GM12891 (cell line): ENCODE measurements around the gene TMEM117.
"Not testable (repeated sequence)": the region's sequence is repeated elsewhere in the genome, so short reads cannot be mapped to it uniquely, and the experiment has no call there.

Source experiments
- DNase-seq: peaks from one replicate; pipeline ENCODE4 v3.0.0; 2011; ENCODE audit warnings: low spot score; ENCODE audit not compliant: insufficient read length
- FAIRE-seq: peaks from 2 replicates; lab custom pipeline; 2011; peaks lifted over from hg19 to GRCh38; lab: Jason Lieb, UNC
- PAX5 ChIP-seq: IDR thresholded peaks from 2 replicates; pipeline ENCODE4 v1.6.1; 2011; ENCODE audit warnings: low read length, moderate library complexity, mild to moderate bottlenecking; ENCODE audit not compliant: insufficient read depth, severe bottlenecking
- POLR2A ChIP-seq: IDR thresholded peaks from 2 replicates; pipeline ENCODE4 v1.6.1; 2011; ENCODE audit warnings: low read depth, low read length, control low read depth
- POLR2AphosphoS5 ChIP-seq: IDR thresholded peaks from 2 replicates; pipeline ENCODE4 v1.6.1; 2011; ENCODE audit warnings: low read depth, low read length, control low read depth
- POU2F2 ChIP-seq: IDR thresholded peaks from 2 replicates; pipeline ENCODE4 v1.6.1; 2011; ENCODE audit warnings: low read depth, mild to moderate bottlenecking, control low read depth, low read length, moderate library complexity
- SPI1 ChIP-seq: IDR thresholded peaks from 2 replicates; pipeline ENCODE4 v1.6.1; 2011; ENCODE audit warnings: low read depth, low read length, control low read depth
- TAF1 ChIP-seq: IDR thresholded peaks from 2 replicates; pipeline ENCODE4 v1.6.1; 2011; ENCODE audit warnings: low read depth, low read length, control low read depth

TMEM117 gene

GRCh38 chr12:44193281-44193680 is 357.4 kb downstream of the TMEM117 start:
- no peak for TF ChIP-seq POLR2A
- TF ChIP-seq PAX5 = no peak
- TF ChIP-seq POLR2AphosphoS5 = no peak
- TF ChIP-seq TAF1 = no peak
- no peak for TF ChIP-seq POU2F2
- TF ChIP-seq SPI1 = no peak
- FAIRE-seq (peak; percentile 75), DNase-seq (peak; percentile 9)

- FAIRE-seq, DNase-seq: not testable (repeated sequence)
These were observed 359.8 kb downstream of the TMEM117 start for GRCh38 chr12:44195719-44196118.

GRCh38 chr12:44206045-44206444 is 370.2 kb downstream of the TMEM117 start:
- FAIRE-seq (no peak), DNase-seq (no peak)
- no peak for TF ChIP-seq TAF1
- TF ChIP-seq SPI1 = no peak
- no peak for TF ChIP-seq POLR2AphosphoS5
- no peak for TF ChIP-seq POU2F2
- no peak for TF ChIP-seq POLR2A
- no peak for TF ChIP-seq PAX5

- DNase-seq = no peak
- TF ChIP-seq SPI1 = no peak
- TF ChIP-seq POLR2AphosphoS5 = no peak
- no peak for TF ChIP-seq POU2F2
- no peak for TF ChIP-seq TAF1
- TF ChIP-seq POLR2A = no peak
- no peak for TF ChIP-seq PAX5
These were observed 381.4 kb downstream of the TMEM117 start for GRCh38 chr12:44217146-44217883.

GRCh38 chr12:44223736-44224135 is 387.9 kb downstream of the TMEM117 start:
- TF ChIP-seq POU2F2 (no peak), POLR2AphosphoS5 (no peak), PAX5 (no peak), SPI1 (no peak), TAF1 (no peak), POLR2A (no peak)
- no peak for DNase-seq
- no peak for FAIRE-seq

More at GRCh38 chr12:44217146-44217883, 381.4 kb downstream of the TMEM117 start:
- FAIRE-seq = no peak

- no peak for TF ChIP-seq SPI1
- no peak for FAIRE-seq
- no peak for DNase-seq
These were observed 388.7 kb downstream of the TMEM117 start for GRCh38 chr12:44224399-44225148.

GRCh38 chr12:44225149-44225510 is 389.2 kb downstream of the TMEM117 start:
- TF ChIP-seq POU2F2 (no peak), SPI1 (no peak), POLR2A (no peak), PAX5 (no peak), TAF1 (no peak), POLR2AphosphoS5 (no peak)
- no peak for FAIRE-seq
- no peak for DNase-seq

GRCh38 chr12:44227616-44228015 is 391.7 kb downstream of the TMEM117 start:
- DNase-seq (no peak), FAIRE-seq (no peak)
- TF ChIP-seq TAF1 = no peak
- TF ChIP-seq POLR2A = no peak
- no peak for TF ChIP-seq PAX5
- no peak for TF ChIP-seq POU2F2
- TF ChIP-seq POLR2AphosphoS5 = no peak
- TF ChIP-seq SPI1 = no peak

- DNase-seq (no peak), FAIRE-seq (no peak)
These were observed 394.0 kb downstream of the TMEM117 start for GRCh38 chr12:44229846-44230245.

GRCh38 chr12:44235674-44236073 is 399.8 kb downstream of the TMEM117 start:
- TF ChIP-seq SPI1 (no peak), POLR2AphosphoS5 (no peak), POLR2A (no peak), PAX5 (no peak), TAF1 (no peak), POU2F2 (no peak)
- no peak for FAIRE-seq
- no peak for DNase-seq

More at GRCh38 chr12:44229846-44230245, 394.0 kb downstream of the TMEM117 start:
- no peak for TF ChIP-seq TAF1
- TF ChIP-seq POLR2A = no peak
- no peak for TF ChIP-seq POLR2AphosphoS5
- TF ChIP-seq POU2F2 = no peak
- no peak for TF ChIP-seq PAX5
- TF ChIP-seq SPI1 = no peak
